ENCODE data around the gene ARSI.

- no peak for TF ChIP-seq CTCF (IDR thresholded peaks at IDR 0.05)
- TF ChIP-seq ZFX (IDR thresholded peaks at IDR 0.05; ENCODE audit: borderline replicate concordance), result no peak
These were observed 1.1 kb upstream of the ARSI start for GRCh38 chr5:150303660-150304386.
